ENCODE results near the gene KIAA0513.

DNA sequence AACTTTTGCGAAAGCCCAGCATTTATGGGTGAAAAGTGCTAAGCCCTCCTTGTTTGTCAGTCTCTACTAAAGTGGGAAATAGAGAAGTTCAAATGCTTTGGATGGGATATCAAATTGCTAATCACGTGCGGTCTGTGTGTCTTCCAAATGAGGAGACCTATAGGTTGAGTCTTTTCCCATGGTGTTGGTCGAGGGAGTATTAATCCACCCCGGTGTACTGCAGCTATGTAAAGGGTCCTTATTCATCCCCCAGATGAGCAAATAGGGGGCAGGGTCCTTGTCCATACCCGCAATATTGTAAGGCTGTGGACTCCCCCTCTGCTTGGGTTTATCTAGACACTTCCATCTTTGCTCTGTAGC is 14.6 kb downstream of the KIAA0513 start:
- TF ChIP-seq, protein P1, sequence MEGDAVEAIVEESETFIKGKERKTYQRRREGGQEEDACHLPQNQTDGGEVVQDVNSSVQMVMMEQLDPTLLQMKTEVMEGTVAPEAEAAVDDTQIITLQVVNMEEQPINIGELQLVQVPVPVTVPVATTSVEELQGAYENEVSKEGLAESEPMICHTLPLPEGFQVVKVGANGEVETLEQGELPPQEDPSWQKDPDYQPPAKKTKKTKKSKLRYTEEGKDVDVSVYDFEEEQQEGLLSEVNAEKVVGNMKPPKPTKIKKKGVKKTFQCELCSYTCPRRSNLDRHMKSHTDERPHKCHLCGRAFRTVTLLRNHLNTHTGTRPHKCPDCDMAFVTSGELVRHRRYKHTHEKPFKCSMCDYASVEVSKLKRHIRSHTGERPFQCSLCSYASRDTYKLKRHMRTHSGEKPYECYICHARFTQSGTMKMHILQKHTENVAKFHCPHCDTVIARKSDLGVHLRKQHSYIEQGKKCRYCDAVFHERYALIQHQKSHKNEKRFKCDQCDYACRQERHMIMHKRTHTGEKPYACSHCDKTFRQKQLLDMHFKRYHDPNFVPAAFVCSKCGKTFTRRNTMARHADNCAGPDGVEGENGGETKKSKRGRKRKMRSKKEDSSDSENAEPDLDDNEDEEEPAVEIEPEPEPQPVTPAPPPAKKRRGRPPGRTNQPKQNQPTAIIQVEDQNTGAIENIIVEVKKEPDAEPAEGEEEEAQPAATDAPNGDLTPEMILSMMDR (IDR thresholded peaks at IDR 0.05 in 8 of 11, conservative IDR thresholded peaks at IDR 0.05 in 3 of 11), result no peak
- TF ChIP-seq POLR2A (IDR thresholded peaks at IDR 0.05) (no peak), POLR2AphosphoS5 (IDR thresholded peaks at IDR 0.05) (no peak)

Data from spleen (tissue), 7 donors.